NCI-H1092 (cell line): Measurements from ENCODE around the gene LEMD3.

Experiments
- DNase-seq: peaks from one replicate; lab custom pipeline; 2025; lab: John Stamatoyannopoulos, UW

LEMD3 gene

GRCh38 chr12:65169320-65170208 is at the start of gene LEMD3:
LEMD3 (plus strand) TSS chr12:65169583; CDS start chr12:65169597, 14 bp downstream.
- peak; percentile 87 for DNase-seq

GRCh38 chr12:65121049-65121955 is 48.1 kb upstream of the LEMD3 start, which contains the start of gene WIF1:
WIF1 (minus strand) TSS chr12:65121305; CDS start chr12:65121191, 114 bp downstream.
- DNase-seq, result no peak

- DNase-seq, result no peak
Measured at GRCh38 chr12:65121956-65122469, 47.4 kb upstream of the LEMD3 start.

GRCh38 chr12:65122703-65123102 is 46.7 kb upstream of the LEMD3 start:
- DNase-seq, result no peak

GRCh38 chr12:65123435-65124063 is 45.8 kb upstream of the LEMD3 start:
- no peak for DNase-seq

- DNase-seq, result no peak
Measured at GRCh38 chr12:65125247-65125646, 44.1 kb upstream of the LEMD3 start.

GRCh38 chr12:65125975-65126374 is 43.4 kb upstream of the LEMD3 start:
- no peak for DNase-seq

GRCh38 chr12:65126482-65126881 is 42.9 kb upstream of the LEMD3 start:
- no peak for DNase-seq

GRCh38 chr12:65133879-65134278 is 35.5 kb upstream of the LEMD3 start:
- no peak for DNase-seq

- no peak for DNase-seq
Measured at GRCh38 chr12:65139389-65139788, 30.0 kb upstream of the LEMD3 start.

GRCh38 chr12:65140738-65141137 is 28.6 kb upstream of the LEMD3 start:
- no peak for DNase-seq

- DNase-seq, result no peak
Measured at GRCh38 chr12:65147312-65147905, 22.0 kb upstream of the LEMD3 start.

- DNase-seq, result no peak
Measured at GRCh38 chr12:65152012-65152411, 17.4 kb upstream of the LEMD3 start.

GRCh38 chr12:65152596-65152995 is 16.8 kb upstream of the LEMD3 start:
- no peak for DNase-seq

GRCh38 chr12:65155784-65156183 is 13.6 kb upstream of the LEMD3 start:
- no peak for DNase-seq

- no peak for DNase-seq
Measured at GRCh38 chr12:65156366-65156841, 13.0 kb upstream of the LEMD3 start.

GRCh38 chr12:65157091-65157490 is 12.3 kb upstream of the LEMD3 start:
- DNase-seq, result no peak

GRCh38 chr12:65162609-65163008 is 6.8 kb upstream of the LEMD3 start:
- no peak for DNase-seq

GRCh38 chr12:65164244-65164643 is 5.1 kb upstream of the LEMD3 start:
- no peak for DNase-seq

GRCh38 chr12:65164774-65165173 is 4.6 kb upstream of the LEMD3 start:
- no peak for DNase-seq

- DNase-seq, result no peak
Measured at GRCh38 chr12:65168681-65169319, 583 bp upstream of the LEMD3 start.
